Common myeloid progenitor, CD34-positive (primary cell): Measurements from ENCODE around the gene GIGYF1.
A peak's percentile ranks its signal among the peaks of the same experiment; 100 is the strongest.

Source experiments
- CTCF ChIA-PET: fragments of 350-600 bp; sonication (Branson Sonifier 250); formaldehyde crosslinking; loops from one replicate; lab custom pipeline; 2021; ENCODE audit warnings: antibody characterized with exemption; lab: Charles Lee
- POLR2A ChIA-PET: fragments of 350-600 bp; sonication (Branson Sonifier 250); formaldehyde crosslinking; loops from one replicate; lab custom pipeline; 2021; ENCODE audit warnings: antibody characterized with exemption; lab: Charles Lee
- DNase-seq, 3 donors: peaks; one replicate each; pipeline versions ENCODE4 v3.0.0 to v3.0.0-alpha.2; 2013
- H3K27ac ChIP-seq, 2 experiments: 1 replicate in 1 of 2; 2 replicates in 1 of 2; pipeline ENCODE4 v1.7.0; 2013; ENCODE audit warnings: inconsistent platforms in 2 of 2, low read length in 2 of 2, mild to moderate bottlenecking in 2 of 2, low read depth in 1 of 2, moderate library complexity in 1 of 2; ENCODE audit not compliant: severe bottlenecking in 2 of 2, insufficient read depth in 1 of 2, poor library complexity in 1 of 2
- H3K27me3 ChIP-seq, 5 experiments: replicated peaks in 2 of 5; 1 replicate in 3 of 5; 2 replicates in 2 of 5; pipeline versions ENCODE4 v1.6.1 to v1.7.0; 2013; ENCODE audit warnings: low read length in 4 of 5, mild to moderate bottlenecking in 2 of 5, moderate library complexity in 2 of 5, inconsistent platforms in 1 of 5; ENCODE audit not compliant: insufficient read depth in 5 of 5, control insufficient read depth in 4 of 5
- H3K36me3 ChIP-seq, 4 experiments: 1 replicate in 2 of 4; 2 replicates in 2 of 4; pipeline versions ENCODE4 v1.6.1 to v1.7.0; 2013; ENCODE audit warnings: low read length in 3 of 4, control low read depth in 1 of 4, mild to moderate bottlenecking in 1 of 4; ENCODE audit not compliant: control insufficient read depth in 4 of 4, insufficient read depth in 4 of 4
- H3K4me1 ChIP-seq, 4 experiments: 1 replicate in 3 of 4; 2 replicates in 1 of 4; pipeline versions ENCODE4 v1.6.1 to v1.7.1; 2013; ENCODE audit warnings: low read length in 3 of 4, mild to moderate bottlenecking in 3 of 4, control low read depth in 1 of 4, inconsistent platforms in 1 of 4, moderate library complexity in 1 of 4; ENCODE audit not compliant: control insufficient read depth in 4 of 4, insufficient read depth in 4 of 4; ENCODE audit errors: control extremely low read depth in 1 of 4
- H3K4me3 ChIP-seq, 7 experiments: 1 replicate in 4 of 7; 2 replicates in 3 of 7; pipeline versions ENCODE4 v1.5.1 to v1.7.0; 2013; ENCODE audit warnings: mild to moderate bottlenecking in 7 of 7, low read length in 6 of 7, moderate library complexity in 6 of 7, inconsistent platforms in 2 of 7, low read depth in 2 of 7, control low read depth in 1 of 7; ENCODE audit not compliant: insufficient read depth in 4 of 7, control insufficient read depth in 1 of 7; ENCODE audit errors: extremely low read depth in 1 of 7
- H3K9me3 ChIP-seq, 5 experiments: 1 replicate in 4 of 5; 2 replicates in 1 of 5; pipeline versions ENCODE4 v1.6.1 to v1.7.1; 2013; ENCODE audit warnings: low read length in 4 of 5, mild to moderate bottlenecking in 2 of 5, inconsistent platforms in 1 of 5, low read depth in 1 of 5, moderate library complexity in 1 of 5; ENCODE audit not compliant: control insufficient read depth in 4 of 5, insufficient read depth in 2 of 5; ENCODE audit errors: control extremely low read depth in 1 of 5
- WGBS: methylation state at CpG from one replicate; pipeline ENCODE4 v1.1.5; 2013; ENCODE audit not compliant: insufficient coverage; 5-methylcytosine and 5-hydroxymethylcytosine counted together

The GIGYF1 gene

DNA sequence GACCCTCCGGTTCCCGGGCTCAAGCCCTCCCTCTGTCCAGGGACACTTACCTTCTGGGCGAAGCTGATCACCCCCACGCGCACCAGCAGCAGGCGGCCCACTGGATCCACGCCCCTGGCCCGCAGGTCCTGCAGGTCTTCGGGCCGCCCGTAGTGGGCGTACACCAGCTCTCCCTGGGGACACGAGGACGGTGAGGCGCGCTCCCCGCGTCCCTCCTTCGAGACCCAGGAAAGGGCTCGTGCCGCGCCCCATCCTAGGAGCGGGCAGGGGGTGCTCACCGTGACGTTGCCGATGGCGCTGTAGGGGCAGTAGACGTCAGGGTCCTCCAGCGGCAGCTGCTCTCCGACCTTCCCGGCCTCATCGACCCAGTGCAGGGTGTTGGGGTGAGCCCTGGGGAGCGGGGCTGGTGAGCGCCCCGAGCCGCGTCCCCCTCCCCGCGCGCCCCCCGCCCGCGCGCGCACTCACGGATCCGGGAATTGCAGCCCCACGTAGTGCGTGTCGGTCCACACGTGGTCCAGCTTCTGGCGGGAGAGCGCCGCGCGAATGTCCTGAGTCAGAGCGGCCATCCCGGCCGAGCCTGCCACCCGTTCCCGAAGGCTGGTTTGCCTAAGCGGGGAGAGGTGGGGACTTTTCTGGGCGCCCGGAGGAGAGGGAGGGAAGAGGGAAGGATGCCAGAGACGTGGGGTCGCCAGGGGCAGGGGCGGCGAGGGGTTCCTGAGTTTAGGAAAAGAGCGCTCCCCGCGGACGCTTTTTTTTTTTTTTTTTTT is 60.9 kb downstream of the GIGYF1 start:
- Histone ChIP-seq H3K27me3 (no peaks in the 10 kb centered on the region), H3K4me3 (peak overlapping the region; percentile 13 to 78 (median 58)), H3K9me3 (no peaks in the 10 kb centered on the region), H3K36me3 (no peaks in the 10 kb centered on the region), H3K4me1 (peaks cover 0 to 14% (median 11%) of the 10 kb centered on the region in 4 experiments), H3K27ac (no peak overlapping the region)
- ChIA-PET CTCF (interaction anchor here (0.6 to 3.7 kb wide), 26 partner anchors 9 to 75 kb away, joined by 3 to 74 read pairs (median 3); partner anchors contain the start of genes GNB2, MOSPD3 and POP7), POLR2A (interaction anchor here (0.6 to 0.9 kb wide), 2 partner anchors 47 to 62 kb away, joined by 3 to 5 read pairs; partner anchors contain the start of genes FBXO24 and LRCH4)
- WGBS, result 2% methylated on average over 46 of the region's 72 CpGs
- DNase-seq, result peak; percentile 57 to 73 (median 68)

- Histone ChIP-seq H3K36me3 (peaks cover 0 to 2% (median 0%) of the 10 kb centered on the region in 4 experiments), H3K27me3 (no peaks in the 10 kb centered on the region), H3K4me1 (peaks cover 0 to 26% (median 21%) of the 10 kb centered on the region in 4 experiments), H3K9me3 (no peaks in the 10 kb centered on the region), H3K27ac (no peak overlapping the region), H3K4me3 (no peak overlapping the region)
- 98% methylated on average over 4 of the region's 4 CpGs for WGBS
- POLR2A ChIA-PET, result interaction anchor here (0.6 kb wide), 1 partner anchor 182 kb away, joined by 3 read pairs; no protein-coding TSS in a partner anchor
- DNase-seq, result no peak
- CTCF ChIA-PET, result interaction anchor here (0.6 to 4.5 kb wide), 14 partner anchors 9 to 229 kb away, joined by 3 to 36 read pairs (median 6); partner anchors contain the start of genes GIGYF1, MOSPD3 and SLC12A9
These were observed 64.0 kb downstream of the GIGYF1 start for GRCh38 chr7:100630066-100630465.
